HUDEP-2 (cell line): ENCODE results near the gene PDIA5.

Experiments
- DNase-seq, 76 experiments: peaks; one replicate each; lab custom pipeline; 2025; ENCODE audit not compliant: unreplicated experiment in 76 of 76; lab: John Stamatoyannopoulos, UW

PDIA5 gene

DNA sequence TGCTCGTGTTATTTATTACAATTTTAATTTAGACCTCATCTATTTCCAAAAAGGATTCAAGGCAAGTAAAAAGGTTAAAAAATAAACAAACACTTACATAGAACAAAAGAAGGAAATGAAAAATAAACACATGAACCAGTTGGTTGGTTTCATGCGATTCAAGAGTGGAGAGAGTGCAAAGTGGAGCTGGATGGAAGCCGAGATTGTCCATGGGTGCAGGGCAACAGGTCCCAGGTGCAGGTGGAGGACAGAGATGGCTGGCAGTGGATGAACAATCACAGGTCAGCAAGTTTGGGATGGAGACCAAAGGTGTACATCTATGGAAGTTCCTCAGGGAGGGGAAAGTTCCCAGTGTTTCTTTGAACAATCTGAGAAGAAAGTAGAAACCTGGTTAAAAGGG is 27.6 kb upstream of the PDIA5 start:
- no peak for DNase-seq

DNA sequence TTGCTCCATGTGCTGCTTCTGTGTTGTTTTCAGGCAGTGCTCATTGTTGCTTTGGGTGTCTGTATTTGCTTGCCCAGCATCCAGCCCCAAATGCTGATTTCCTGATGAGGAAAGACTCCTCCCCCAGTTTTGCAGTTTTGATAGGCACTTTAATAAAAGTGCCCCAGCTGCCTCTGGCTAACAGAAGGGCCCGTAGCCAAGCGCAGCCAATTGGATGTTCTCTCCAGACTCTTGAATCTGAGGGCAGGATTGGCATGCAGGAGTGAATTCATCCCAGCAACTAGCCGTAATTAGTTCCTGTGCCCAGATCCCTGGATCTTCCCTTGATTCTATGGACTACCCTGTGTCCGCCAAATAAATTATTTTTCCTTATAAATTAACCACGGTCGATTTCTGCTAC is 24.4 kb upstream of the PDIA5 start:
- DNase-seq = no peak

DNA sequence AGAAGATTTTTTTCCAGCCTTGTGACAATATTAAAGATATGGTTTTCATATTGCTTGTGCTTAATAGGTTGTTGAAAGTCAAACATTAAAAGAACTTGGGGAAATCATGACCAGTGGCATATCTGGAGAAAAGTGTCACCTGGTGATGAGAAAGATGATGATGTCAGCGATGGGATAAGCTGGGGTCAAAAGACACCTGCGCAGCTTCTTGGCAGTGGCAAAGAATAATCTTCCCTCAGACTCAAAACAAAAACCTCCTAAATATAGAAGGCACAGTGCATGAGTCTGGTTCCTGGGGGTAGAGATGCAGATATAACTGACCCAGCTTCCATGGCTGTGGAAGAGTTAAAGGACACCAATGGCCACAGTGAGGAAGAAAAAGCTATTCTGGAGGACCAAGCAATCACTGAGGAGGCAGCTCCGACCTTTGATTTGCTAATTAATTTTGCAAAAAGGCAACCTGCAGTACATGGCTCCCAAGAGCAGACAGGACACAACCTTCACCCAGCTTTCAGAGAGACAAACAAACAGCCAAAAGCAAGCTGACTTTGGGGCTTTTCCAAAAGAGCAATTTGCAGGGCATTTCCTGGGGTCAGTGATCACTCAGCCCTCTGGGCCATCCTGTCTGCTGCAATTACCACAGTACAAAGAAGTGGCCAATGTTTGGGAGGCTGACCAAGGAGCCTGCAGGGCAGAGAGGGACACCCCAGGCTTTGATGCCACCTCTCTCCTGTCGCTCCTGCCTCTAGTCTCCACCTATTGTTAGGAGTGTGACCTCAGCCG is 21.7 kb upstream of the PDIA5 start:
- DNase-seq = no peak

DNA sequence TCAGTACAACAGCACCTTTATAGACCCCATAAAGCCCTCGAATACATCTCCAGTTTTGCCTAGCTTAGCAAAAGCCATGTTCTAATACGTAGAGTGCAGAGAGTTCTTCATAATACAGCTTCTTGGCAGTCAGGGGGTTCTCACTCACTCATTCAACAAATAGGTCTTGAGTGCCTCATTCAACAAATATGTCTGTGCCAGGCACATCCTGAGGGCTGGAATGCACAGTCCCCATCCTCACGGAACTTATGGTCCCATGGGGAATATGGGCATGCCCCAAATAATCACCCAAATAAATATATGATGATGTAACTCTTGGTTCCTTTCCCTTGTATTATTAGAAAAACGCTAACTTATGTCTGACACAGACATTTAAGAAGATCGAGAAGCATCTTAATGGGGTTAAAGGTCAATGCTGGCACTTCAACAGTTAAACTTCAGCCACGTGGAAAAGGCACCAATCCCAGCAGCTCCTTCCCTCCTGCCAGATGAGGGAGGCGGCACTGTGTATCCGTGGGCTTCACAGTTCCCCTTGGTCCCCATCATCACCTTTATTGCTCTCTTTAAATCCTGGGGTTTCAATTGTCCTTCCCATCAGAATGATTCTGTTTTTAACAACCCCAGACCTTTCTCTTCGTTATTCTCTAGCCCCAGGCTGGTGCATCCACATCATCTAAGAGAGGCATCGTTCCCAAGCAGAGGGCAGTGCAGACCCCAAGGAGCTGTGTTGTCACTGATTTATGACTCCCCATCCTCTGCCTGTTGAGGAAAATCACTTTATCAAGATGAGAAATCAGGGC is 20.4 kb upstream of the PDIA5 start:
- DNase-seq = no peak

DNA sequence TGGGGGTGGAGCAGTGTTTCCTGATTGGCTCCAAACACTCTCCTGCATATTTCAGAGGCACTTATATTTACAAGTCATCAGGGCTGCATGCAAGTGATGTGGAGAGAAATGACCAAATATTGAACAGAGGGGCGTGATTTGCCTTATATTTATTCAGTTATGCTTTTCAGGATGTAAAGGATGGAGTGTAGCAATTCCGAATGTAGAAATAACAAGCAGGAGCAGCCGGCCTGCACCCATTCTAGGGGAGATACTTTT is 19.8 kb upstream of the PDIA5 start:
- DNase-seq = no peak

DNA sequence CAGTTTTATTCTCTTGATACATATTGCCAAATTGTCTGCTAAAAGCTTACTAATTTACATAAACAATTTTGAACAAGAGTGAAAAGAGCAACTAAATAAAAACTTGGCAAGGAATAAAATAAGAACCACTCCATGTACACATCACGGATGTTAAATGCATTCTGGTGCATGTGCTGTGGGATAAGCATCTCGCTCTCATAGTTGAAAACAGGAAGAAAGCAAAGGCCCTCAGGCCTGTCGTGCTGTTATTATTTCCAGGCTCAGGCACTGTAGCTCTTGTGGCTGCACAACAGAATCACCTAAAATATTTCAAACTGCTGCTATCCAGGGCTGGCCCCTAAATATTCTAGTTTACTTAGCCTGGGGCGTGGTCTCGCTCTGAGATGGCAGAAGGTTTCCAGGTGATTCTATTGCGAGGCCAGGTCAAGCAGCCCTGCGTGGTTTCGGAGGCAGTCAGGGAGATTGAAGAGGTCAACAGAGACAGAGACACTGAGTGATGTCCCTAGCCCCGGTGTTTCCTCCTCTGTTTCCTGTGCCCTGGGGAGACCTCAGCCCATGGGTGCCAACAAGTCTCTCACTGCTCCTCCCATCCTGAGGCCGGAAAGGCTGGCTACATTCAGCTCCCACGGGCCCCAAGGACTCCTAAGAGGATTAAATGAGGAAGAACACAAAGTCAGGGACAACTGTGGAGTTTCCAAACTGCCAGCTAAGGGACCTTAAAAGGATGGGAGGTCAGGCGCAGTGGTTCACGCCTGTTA is 18.2 kb upstream of the PDIA5 start:
- no peak for DNase-seq

- no peak for DNase-seq
Observed at GRCh38 chr3:123050666-123051065, 16.2 kb upstream of the PDIA5 start.

DNA sequence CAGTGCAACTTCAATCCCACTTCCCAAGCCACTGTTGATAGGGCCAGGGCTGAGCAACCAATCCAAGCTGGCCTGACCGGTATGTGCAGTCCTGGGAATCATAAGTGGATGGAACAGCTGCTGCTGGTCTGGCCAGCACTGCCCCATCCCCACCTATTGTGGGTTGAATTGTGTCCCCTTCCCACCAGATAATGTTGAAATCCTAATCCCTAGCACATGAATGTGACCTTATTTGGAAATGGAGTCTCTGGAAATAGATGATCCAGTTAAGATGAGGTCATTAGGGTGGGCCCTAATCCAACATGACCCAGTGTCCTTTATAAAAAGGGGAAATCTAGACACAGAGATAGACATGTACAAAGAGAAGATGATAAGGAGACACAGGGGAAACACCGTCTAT is 13.7 kb upstream of the PDIA5 start:
- no peak for DNase-seq

- no peak for DNase-seq
Observed at GRCh38 chr3:123054109-123054778, 12.6 kb upstream of the PDIA5 start.

DNA sequence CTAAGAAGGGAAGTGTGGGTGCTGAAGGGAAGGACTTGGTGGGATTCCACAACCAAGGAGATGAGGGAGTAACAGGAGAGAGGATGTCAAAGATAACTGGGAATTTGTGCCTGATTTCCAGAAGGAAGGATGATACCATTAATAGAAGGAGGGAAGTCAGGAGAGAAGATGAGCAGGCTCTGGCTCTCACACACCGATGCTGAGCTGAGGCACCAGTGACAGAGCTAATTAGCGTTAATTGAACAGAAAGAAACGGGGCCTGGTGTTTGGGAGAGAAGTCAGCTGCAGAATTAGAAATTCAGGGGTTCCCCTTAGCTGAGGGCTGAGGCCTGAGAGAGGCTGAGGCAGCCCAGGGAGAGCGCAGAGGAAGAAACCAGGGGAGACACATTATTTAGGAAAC is 11.9 kb upstream of the PDIA5 start:
- DNase-seq = peak in 12 of 76 experiments; percentile 74 to 99 (median 96)

DNA sequence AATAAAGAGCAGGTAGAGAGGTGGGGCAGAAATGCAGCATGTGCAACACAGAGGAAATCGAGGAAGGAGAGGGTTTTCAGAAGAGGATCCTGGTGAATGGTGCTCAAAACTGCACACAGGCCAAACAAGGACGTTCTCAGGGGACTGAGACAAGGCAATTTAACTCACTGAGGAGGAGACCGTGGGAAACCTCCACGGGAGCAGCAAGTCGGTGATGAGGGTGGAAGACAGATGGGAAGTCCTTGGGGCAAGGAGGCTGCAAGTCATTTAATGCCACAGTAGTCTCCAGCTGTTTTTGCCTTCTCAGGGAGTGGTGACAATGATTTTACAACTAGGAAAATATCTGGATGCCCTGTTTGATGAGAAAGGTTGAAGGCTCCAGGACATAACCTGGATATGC is 11.5 kb upstream of the PDIA5 start:
- DNase-seq = no peak

- DNase-seq = no peak
Observed at GRCh38 chr3:123058505-123058904, 8.3 kb upstream of the PDIA5 start.

DNA sequence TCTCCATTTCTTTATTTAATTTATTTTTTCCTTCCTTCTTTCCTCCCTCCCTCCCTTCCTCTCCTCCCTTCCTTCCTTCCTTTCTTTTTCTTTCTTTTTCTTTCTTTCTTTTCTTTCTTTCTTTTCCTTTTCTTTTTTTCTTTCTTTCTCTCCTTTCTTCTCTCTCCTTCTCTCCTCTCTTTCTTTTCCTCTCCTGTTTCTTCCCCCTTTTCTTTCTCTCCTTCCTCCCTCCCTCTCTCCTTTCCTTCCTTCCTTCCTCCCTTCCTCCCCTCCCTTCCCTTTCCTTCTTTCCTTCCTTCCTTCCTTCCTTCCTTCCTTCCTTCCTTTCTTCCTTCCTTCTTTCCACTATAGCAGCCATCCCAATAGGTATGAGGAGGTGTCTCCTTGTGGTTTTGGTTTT is 6.8 kb upstream of the PDIA5 start:
- no peak for DNase-seq

DNA sequence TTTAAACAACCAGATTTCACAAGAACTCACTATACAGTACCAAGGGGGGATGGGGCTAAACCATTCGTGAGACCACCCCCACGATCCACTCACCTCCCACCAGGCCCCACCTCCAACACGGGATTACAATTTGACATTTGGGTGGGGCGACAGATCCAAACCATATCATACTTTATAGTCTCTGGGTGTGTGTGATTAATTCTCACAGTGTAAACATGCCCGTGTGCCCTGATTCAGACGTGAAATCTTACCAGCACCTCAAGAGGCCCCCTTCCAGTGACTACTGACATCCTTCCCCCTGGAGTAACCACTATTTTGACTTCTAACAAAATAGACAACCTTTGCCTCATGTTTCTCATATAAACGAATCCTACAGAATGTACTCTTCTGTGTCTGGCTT is 5.0 kb upstream of the PDIA5 start:
- no peak for DNase-seq

DNA sequence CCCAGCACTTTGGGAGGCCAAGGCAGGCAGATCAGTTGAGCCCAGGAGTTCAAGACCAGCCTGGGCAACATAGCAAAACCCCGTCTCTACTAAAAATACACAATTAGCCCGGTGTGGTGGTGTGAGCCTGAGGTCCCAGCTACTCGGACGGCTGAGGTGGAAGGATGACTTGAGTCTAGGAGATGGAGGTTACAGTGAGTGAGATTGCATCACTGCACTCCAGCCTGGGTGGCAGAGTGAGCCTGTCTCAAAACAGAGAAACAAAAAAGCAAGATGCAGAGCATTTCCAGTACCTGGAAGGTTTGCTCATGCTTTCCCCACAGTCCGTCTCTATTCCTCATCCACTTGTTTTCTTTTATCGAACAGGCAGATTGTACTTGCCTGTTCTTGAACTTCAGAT is 3.8 kb upstream of the PDIA5 start:
- DNase-seq = no peak

DNA sequence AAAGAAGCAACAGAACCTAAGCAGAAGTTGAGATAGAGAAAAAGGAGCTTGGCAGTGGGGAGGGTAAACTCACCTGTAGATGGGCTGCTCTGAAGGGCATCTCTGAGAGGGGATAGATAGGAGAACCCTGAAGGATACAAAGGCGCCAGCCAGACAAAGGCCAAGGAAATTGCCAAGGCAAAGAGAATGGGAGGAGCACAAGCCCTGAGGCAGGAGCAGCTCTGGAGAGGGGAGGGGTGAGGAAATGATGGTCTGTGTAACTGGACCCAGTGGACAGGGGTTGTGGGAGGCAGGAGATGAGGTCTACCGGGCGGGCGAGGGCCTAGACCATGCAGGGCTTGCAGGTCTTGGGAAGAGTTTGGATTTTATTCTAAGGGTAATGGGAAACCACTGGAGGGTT is 2.3 kb upstream of the PDIA5 start:
- DNase-seq = no peak

GRCh38 chr3:123064914-123065313 is 1.9 kb upstream of the PDIA5 start:
- no peak for DNase-seq

GRCh38 chr3:123066599-123066895 is 278 bp upstream of the PDIA5 start:
- DNase-seq = no peak

DNA sequence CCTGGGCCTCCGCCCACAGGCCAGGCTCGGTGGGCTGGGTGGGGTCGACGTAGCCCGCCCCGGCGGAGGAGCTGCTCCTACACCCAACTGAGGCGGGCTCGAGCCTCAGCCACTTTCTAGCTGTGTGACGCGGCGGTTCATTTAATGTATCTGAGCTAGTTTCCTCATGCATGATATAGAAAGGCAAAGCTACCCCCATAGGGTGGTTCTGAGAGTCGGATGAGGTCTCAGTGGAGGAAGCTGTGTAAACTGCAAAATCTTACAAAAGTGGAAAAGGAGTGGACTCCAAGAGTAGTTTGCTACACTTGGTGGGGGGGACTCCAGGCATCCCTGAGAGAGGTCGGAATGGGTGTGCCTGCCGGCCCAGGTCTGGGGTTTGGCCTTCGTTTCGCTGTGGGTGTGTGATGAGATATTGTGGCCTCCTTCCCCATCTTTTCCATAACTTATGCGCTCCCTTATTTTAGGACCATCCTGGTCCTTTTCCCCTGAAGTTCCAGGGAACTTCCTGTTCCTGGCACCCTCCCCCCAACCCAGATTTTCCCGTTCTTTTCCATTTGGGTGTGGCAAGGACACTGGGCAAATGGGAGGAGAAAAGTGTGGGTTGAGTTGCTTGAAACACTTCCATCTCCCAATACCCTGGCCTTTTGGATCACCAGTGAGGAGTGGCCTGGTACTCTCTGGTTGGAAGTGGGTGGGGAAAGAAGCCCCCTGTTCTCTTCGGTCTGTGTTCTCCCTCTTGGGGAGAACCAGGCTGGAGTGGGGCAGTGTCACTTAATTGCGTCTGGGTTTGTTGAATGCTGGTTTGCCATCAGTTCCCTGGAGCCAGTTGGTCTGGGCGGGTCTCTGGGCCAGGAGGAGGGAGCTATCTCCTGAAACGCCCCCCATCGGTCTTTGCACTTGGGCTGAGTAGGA is 1.1 kb downstream of the PDIA5 start:
- peak in 6 of 76 experiments; percentile 8 to 33 (median 21) for DNase-seq

- DNase-seq = peak in 5 of 76 experiments; percentile 6 to 25 (median 9)
Observed at GRCh38 chr3:123068601-123069381, 2.0 kb downstream of the PDIA5 start.
